ENCODE results near the gene ASPG. TPM values are rescaled to one million over a fixed set of nuclear protein-coding genes. Genes with fewer than 3 reads are reported as not detected.

The ASPG gene
- total RNA-seq, 4 donors from 2014 or later = 1.5 to 2.0 (median 1.9) TPM; not detected in 1

GRCh38 chr14:104115691-104116287, 30.3 kb downstream of the ASPG start:
- no peak for TF ChIP-seq CTCF (IDR thresholded peaks at IDR 0.05)
- DNase-seq (ENCODE audit: low spot score) (no peak), ATAC-seq (ENCODE audit: low FRiP score) (no peak)

- no peak for TF ChIP-seq CTCF (IDR thresholded peaks at IDR 0.05)
- no peak for DNase-seq (ENCODE audit: low spot score)
- ATAC-seq (ENCODE audit: low FRiP score) = peak; percentile 5
Observed at GRCh38 chr14:104116288-104116755, 30.8 kb downstream of the ASPG start.

GRCh38 chr14:104116756-104117340, 31.3 kb downstream of the ASPG start:
- ATAC-seq (ENCODE audit: low FRiP score) (peak; percentile 48), DNase-seq (ENCODE audit: low spot score) (no peak)
- TF ChIP-seq CTCF (IDR thresholded peaks at IDR 0.05) = no peak

GRCh38 chr14:104117341-104118005, 32.0 kb downstream of the ASPG start:
- DNase-seq (ENCODE audit: low spot score) = no peak
- TF ChIP-seq CTCF (IDR thresholded peaks at IDR 0.05) = no peak
- ATAC-seq (ENCODE audit: low FRiP score) = no peak

GRCh38 chr14:104118006-104118844, 32.7 kb downstream of the ASPG start:
- ATAC-seq (ENCODE audit: low FRiP score) = no peak
- no peak for TF ChIP-seq CTCF (IDR thresholded peaks at IDR 0.05)
- no peak for DNase-seq (ENCODE audit: low spot score)

- no peak for ATAC-seq (ENCODE audit: low FRiP score)
- no peak for TF ChIP-seq CTCF (IDR thresholded peaks at IDR 0.05)
- no peak for DNase-seq (ENCODE audit: low spot score)
Observed at GRCh38 chr14:104119119-104119487, 33.6 kb downstream of the ASPG start.

Data from omental fat pad (tissue), 4 donors.